Measurements from ENCODE around the gene CGNL1.

The CGNL1 gene

GRCh38 chr15:57526076-57526475 is 149.8 kb downstream of the CGNL1 start:
- DNase-seq (ENCODE audit: low read depth) = no peak

DNA sequence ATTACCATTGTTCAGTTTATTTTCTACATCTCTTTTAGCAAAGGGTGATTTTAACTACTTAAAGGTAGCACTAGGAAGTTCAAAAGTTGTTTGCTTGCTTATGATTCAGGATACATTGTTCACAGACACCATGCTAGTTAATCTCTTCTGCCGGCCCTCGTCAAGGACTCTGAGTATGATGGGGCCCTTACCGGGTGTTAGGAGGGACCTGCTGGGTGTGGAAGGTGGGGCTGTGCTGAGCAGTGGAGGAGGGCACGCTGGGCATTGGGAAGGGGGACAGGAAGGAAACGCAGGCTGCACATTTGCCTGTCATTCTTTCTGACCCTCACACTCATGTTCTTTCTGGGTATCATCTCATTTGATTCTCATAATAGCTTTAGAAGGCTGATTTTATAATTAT is 150.3 kb downstream of the CGNL1 start:
- no peak for DNase-seq (ENCODE audit: low read depth)

- DNase-seq (ENCODE audit: low read depth) = no peak
These were observed 151.2 kb downstream of the CGNL1 start for GRCh38 chr15:57527382-57528091.

DNA sequence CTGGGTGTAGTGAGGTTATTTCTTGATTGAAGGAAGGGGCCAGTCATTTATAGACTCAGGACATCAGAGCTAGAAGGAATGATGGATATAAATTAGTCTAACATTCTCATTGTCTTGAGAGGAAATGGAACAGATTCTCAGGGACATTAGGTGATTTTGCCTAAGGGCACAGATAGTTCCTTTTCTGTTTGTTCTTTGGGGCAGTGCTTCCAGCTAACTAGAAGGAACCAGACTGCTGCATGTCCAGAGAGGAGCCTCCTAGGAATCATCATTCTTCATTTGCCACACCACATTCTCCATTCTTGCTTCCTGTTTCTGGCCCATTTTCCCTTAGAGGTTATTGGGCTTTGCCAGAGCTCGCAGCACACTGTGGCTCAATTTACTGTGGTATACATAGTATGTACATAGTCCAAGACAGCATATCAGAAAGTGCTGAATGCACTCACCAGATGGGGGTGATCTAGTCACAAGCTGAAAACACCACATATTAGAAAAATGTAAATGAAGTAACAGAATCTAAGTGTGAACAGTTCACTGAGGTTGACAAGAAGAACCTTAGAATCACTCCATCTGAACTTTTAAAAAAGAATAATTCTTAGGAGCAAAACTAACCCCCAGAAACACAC is 152.7 kb downstream of the CGNL1 start:
- DNase-seq (ENCODE audit: low read depth) = no peak

GRCh38 chr15:57529748-57530147 is 153.4 kb downstream of the CGNL1 start:
- DNase-seq (ENCODE audit: low read depth) = no peak

DNA sequence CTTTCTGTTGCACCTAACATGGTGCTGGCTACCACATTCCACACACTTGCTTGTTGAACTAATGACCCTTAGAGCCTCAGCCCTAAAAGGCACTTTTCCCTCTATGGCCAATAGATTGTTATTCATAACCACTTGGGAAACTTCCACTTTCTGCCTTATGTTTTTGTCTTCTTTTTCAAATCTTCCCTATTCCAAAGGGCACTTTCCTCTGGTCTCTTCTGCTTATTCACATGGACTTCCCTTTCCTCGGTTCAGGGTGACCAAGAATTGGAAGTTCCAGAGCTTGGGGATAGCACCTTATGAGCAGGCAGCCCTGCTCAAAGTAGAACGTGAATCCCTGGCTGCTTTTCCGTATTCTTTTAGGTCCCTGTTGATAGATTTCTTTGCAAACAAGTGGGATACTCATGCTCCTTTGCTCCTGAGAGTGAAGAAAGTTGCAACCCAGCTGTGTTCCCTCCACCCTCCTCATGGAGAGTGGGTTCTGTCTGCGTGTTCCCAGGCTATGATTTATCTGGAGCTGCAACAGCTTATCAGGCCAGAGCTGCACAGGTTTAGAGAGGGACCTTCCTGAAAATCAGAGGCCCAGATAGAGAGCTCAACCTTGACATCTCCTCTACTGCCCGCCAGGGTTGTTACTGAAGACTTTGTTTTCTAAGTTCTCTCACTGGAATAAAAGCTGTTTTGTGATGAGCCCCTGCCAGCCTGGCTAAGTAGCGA is 156.6 kb downstream of the CGNL1 start:
- DNase-seq (ENCODE audit: low read depth) = no peak

- DNase-seq (ENCODE audit: low read depth) = no peak
These were observed 157.1 kb downstream of the CGNL1 start for GRCh38 chr15:57533448-57533799.

DNA sequence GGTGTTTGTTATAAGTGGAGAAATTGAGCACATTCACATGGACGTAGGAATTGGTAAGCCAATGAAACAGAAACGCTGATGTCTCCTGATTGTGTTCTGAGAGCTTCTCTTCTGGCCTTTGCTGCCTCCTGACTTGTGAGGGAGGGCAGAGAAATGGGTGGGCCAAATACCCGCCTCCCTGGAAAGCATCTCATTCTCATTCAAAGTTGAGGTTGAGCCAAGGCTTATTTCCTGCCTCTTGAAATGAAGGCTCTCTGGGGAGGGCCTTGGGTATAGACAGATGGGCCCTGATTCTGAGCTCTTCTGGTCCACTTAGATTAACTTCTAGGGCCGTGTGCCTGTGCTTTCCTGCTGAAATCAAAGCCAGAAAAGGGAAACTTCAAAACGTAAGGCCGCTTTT is 158.0 kb downstream of the CGNL1 start:
- DNase-seq (ENCODE audit: low read depth) = no peak

DNA sequence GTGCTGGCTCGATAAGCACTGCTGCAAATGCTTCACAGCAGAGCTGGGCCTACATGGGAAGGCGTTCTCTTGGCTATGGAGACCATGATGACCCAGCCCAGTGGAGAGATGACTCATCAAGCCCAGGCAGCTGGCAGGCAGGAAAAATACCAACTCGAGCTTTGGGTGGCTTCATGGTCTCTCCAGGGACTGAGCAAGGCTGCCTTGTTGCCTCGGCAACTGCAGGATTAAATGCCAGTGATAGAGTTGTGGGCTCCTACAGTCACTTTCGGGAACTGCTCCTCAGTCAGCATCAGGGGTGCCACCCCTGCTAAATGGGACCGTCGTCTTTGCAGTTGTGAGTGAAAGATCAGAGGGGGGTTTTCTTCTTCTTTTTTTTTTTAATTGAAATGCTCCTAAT is 160.8 kb downstream of the CGNL1 start:
- no peak for DNase-seq (ENCODE audit: low read depth)

DNA sequence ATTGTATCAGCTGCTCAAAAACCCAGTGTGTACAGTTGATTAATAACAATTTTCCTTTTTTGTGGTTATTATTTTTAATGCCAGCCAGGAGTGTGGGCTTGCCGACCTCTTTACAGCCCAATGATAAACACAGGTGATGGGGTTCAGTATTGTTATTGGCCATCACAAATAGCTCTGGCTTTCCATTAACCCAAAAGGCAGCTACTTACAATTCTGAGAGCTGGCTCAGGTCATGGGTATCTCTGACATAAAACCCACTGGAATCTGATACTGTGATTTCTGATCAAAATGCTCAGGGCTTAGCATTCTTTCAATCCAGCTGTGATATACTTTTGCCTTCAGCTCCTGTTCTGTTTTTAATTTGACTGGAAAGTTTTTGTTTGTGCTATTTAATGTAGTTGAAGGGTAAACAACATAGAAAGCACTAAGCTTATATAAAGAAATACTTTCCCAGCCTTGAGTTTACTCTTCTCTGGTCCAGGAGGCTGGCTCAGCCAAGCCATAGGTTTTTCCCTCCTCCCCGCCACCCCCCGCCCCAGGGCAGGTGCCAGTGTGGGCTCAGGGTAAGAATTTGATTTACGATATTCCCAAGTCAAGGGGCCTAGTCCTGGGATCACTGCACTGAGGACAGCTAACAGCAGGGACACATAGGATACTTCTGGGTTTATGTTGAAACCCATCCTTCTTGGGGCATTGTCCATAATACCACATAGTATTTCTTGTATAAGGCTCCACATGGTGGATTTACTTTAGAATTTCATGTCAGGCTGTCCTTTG is 161.4 kb downstream of the CGNL1 start:
- DNase-seq (ENCODE audit: low read depth) = no peak

- no peak for DNase-seq (ENCODE audit: low read depth)
These were observed 161.9 kb downstream of the CGNL1 start for GRCh38 chr15:57538265-57538529.

- DNase-seq (ENCODE audit: low read depth) = no peak
These were observed 162.5 kb downstream of the CGNL1 start for GRCh38 chr15:57538821-57539220.

GRCh38 chr15:57540211-57540610 is 163.9 kb downstream of the CGNL1 start:
- DNase-seq (ENCODE audit: low read depth) = no peak

- no peak for DNase-seq (ENCODE audit: low read depth)
These were observed 164.4 kb downstream of the CGNL1 start for GRCh38 chr15:57540736-57541135.

- no peak for DNase-seq (ENCODE audit: low read depth)
These were observed 165.0 kb downstream of the CGNL1 start for GRCh38 chr15:57541271-57541670.

DNA sequence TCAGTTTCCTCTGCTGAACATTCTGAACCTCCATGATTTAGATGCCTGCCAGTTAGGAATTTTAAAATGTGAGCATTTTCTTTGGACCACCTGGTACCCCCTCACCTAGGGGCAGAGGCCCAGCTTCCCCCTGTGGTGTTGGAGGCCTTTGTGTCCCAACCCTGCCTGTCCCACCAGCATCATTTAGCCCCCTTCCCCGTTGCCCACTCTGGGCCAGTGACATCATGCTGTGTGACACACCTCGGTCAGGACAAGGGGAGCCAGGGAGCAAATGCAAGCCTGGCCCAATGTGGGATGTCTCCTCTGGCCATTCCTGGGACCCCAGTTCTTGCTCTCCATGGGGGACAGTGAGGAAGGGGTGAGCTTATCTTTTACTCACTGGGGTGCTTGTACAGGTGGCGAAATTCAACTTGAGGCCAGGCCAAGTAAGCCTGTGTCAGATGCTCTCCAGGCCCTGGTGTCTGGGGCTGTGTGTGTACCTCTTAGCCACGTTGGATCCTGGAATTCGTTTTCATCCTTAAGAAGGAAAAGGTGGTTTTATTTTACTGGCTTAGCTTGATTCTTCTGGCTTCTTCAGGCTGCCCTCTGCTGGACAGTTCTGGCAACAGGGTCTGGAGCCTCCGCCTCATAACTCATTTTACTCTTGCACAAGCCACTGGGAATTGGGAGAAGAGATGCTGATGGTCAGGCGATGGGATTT is 165.7 kb downstream of the CGNL1 start:
- no peak for DNase-seq (ENCODE audit: low read depth)

- no peak for DNase-seq (ENCODE audit: low read depth)
These were observed 166.2 kb downstream of the CGNL1 start for GRCh38 chr15:57542505-57542817.

DNA sequence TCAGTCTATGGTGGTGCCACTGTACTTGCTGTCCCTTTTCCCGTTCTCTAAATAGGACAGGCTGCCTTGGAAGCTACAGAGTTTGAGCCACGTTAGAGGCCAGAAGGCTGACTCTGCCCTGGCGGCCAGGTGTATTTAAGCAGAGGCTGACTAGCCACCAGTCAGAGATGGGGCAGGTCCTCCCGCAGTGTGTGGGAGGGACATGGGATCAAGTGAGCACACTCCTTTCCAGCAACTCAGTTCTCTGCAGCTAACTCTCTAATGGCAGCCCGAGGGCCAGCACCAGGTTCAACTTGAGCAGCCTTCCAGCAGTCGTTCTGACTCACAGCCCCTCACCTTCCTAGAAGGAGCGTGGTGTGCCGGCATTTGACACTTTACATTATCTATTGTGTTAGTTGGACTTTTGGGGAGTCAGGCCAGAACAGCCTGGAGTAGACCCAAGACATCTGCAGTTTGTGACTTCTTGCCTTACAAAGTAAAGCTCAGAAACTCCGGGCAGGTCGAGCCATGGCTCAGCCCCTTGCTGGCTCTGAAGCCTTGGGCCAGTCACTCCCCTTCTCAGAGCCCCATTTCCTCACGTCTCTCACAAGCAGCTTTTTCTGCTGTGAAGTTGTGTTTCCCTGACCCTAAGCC is 168.7 kb downstream of the CGNL1 start:
- no peak for DNase-seq (ENCODE audit: low read depth)

- DNase-seq (ENCODE audit: low read depth) = no peak
These were observed 169.7 kb downstream of the CGNL1 start for GRCh38 chr15:57545995-57546394.

GRCh38 chr15:57547243-57547755 is 171.0 kb downstream of the CGNL1 start:
- DNase-seq (ENCODE audit: low read depth) = no peak

DNA sequence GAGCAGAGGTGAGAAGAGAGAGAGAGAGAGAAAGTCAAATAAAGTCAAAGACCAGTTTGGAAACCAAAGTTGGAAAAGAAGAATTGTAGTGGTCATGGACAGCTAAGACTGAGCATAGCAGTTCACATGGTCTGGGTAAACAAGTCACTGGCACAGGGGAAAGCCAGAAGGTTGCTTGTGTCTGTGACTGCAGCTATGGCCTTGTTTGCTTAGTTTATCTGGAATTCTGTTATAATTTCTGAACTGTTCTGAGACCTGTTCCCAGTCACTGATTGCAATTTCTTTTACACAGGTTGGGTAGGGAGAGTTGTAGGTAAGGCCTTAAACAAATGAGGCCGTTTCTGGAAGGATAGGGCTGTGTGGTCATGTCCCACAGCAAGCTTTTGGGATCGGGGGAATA is 172.0 kb downstream of the CGNL1 start:
- no peak for DNase-seq (ENCODE audit: low read depth)

DNA sequence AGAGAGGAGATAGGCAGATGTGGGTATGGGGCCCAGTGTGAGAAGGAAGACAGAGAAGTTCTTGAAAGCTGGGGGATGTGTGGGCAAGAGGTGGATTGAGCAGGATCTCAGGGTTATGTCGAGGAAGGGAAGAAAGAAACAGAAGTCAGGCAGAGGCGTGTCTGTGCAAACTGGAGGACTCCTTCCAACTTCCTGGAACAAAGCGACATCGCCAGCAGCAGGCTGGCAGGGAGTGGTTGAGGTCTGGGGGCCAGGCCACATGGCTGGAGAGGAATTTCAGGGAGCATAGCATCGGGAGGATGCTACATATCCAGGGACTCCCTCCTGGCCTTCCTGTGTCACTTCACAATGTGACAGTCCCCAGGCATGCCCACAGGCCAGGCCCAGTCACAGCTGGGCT is 172.5 kb downstream of the CGNL1 start:
- DNase-seq (ENCODE audit: low read depth) = no peak

Data from stimulated activated CD8-positive, alpha-beta memory T cell treated with anti-CD3 and anti-CD28 coated beads, Interleukin-15, amount 100 ng/mL, for 24 hours (primary cell).